ENCODE measurements around the gene IFNL1.

GRCh38 chr19:39325778-39326665 lies 29.8 kb downstream of the IFNL1 start:
- TF ChIP-seq CTCF (IDR thresholded peaks at IDR 0.05) = no peak
- TF ChIP-seq POLR2A (IDR thresholded peaks at IDR 0.05) = no peak
- no peak for TF ChIP-seq EP300 (IDR thresholded peaks at IDR 0.05)

Data from ovary (tissue), 3 donors.